OCI-LY3 (cell line): Measurements from ENCODE around the gene UBE3D.

ENCODE experiments used
- CTCF ChIP-seq: fragments of 200-600, 300-600 bp; sonication (generic); IDR thresholded peaks from 2 replicates; pipeline ENCODE4 v1.5.1; 2014; ENCODE audit warnings: antibody characterized with exemption, low read length, low read depth
- EZH2phosphoT487 ChIP-seq: fragments of 200-600 bp; shearing (Covaris generic); IDR thresholded peaks from 2 replicates; pipeline ENCODE4 v1.6.1; 2018; ENCODE audit warnings: antibody characterized with exemption, mixed run types, low read depth

GRCh38 chr6:82890240-82890639 lies 175.4 kb downstream of the UBE3D start:
- TF ChIP-seq CTCF (no peak), EZH2phosphoT487 (no peak)
